ENCODE measurements around the gene CDK3. TPM values are rescaled to one million over a fixed set of nuclear protein-coding genes. Genes with fewer than 3 reads are reported as not detected.
A peak's percentile ranks its signal among the peaks of the same experiment; 100 is the strongest.

Gene CDK3
- total RNA-seq, 1 experiment from 2014 or later: 11.7 TPM

DNA sequence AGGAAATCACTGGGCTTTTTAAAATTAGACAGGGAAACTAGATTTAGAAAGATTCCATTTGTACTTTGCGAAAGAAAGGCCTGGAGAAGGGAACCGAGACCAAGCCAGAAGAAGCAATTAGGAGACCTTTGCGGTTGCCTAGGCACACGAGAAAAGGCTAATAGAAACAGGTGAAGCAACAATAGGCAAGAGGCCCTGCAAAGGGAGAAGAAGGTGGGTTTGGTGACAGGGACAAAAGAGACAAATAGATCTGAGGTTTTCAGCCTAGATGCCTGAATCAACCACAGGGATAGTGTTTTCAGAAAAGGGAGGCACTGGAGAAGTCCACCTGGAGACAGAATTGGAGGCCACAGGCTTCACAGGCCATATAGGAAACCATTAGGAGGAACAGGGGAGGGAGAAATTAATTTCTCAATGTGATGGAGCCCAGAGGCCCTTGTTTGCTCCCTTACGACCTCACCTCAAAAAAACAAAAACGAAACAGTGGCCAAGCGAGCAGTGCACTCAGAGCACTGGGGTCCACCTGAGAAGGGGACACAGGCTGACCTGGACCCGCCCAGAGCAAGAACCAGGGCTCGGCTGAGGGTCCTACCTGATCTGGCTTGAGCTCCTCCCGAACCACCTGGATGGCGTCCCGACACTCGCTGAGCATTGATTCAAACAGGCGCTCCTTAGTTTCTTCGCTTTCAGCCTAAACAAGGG lies 49.3 kb downstream of the CDK3 start:
- H3K36me3 Mint-ChIP-seq (ENCODE audit: insufficient read depth in 1 of 3, low read depth in 3 of 3): peaks cover 42 to 78% (median 73%) of the 10 kb centered on the region in 3 experiments; a peak in 6 of 7 replicates
- peaks cover 3 to 15% of the 10 kb centered on the region in 2 experiments for H3K4me1 Mint-ChIP-seq
- Histone ChIP-seq H3K4me2 (ENCODE audit: insufficient read depth, insufficient read length, low read length) (no peak overlapping the region), H4K20me1 (ENCODE audit: control insufficient read depth, insufficient read depth, insufficient read length) (no peaks in the 10 kb centered on the region), H3K23me2 (ENCODE audit: insufficient read length, low read depth, low read length, poor library complexity, severe bottlenecking) (no peaks in the 10 kb centered on the region), H3K18ac (ENCODE audit: insufficient read length, low read depth, low read length) (no peak overlapping the region), H4K91ac (ENCODE audit: insufficient read length, low read depth, low read length) (no peak overlapping the region), H3K79me2 (ENCODE audit: insufficient read depth, low read length) (no peaks in the 10 kb centered on the region), H3K27ac (ENCODE audit: insufficient read length, low read depth, low read length) (no peak overlapping the region), H3K9ac (ENCODE audit: extremely low read depth, insufficient read length, low read length) (no peak overlapping the region), H2AFZ (ENCODE audit: low read length) (no peak overlapping the region), H3K56ac (ENCODE audit: insufficient read length, low read depth, low read length) (no peak overlapping the region), H3T11ph (ENCODE audit: low read length) (no peak overlapping the region), H3K14ac (ENCODE audit: insufficient read depth, low read length) (no peak overlapping the region), H2BK12ac (ENCODE audit: insufficient read length, low read depth, low read length) (no peak overlapping the region), H3K79me1 (ENCODE audit: insufficient read depth, low read depth, low read length, poor library complexity, severe bottlenecking) (no peaks in the 10 kb centered on the region), H2BK20ac (ENCODE audit: low read depth, low read length, poor library complexity, severe bottlenecking) (no peak overlapping the region), H4K8ac (replicated peaks; ENCODE audit: insufficient read length, low read depth, low read length) (no peak overlapping the region), H3K23ac (ENCODE audit: insufficient read length, low read depth, low read length) (no peak overlapping the region), H2BK120ac (ENCODE audit: low read depth, low read length, poor library complexity, severe bottlenecking) (no peak overlapping the region), H4K5ac (ENCODE audit: insufficient read length, low read depth, low read length) (no peak overlapping the region), H2BK5ac (ENCODE audit: insufficient read length, low read length) (no peak overlapping the region), H2AK5ac (ENCODE audit: insufficient read length, low read length) (no peak overlapping the region), H3K4ac (ENCODE audit: low read depth, low read length) (no peak overlapping the region), H3K4me1 (ENCODE audit: insufficient read depth, low read length) (no peaks in the 10 kb centered on the region), H3K27me3 (ENCODE audit: insufficient read depth, low read length) (no peaks in the 10 kb centered on the region), H2BK15ac (ENCODE audit: low read depth, low read length) (no peak overlapping the region), H3K9me3 (ENCODE audit: control insufficient read depth, low read depth, low read length) (no peaks in the 10 kb centered on the region)
- no CpG with 5 or more reads among the region's 15 CpGs for WGBS (ENCODE audit: extremely low coverage, insufficient read length, low lambda C conversion rate)
- no peaks in the 10 kb centered on the region for H3K27me3 Mint-ChIP-seq (ENCODE audit: low read depth)
- no peak for TF ChIP-seq CTCF (conservative IDR thresholded peaks at IDR 0.05)
- DNase-seq: no peak
- H3K27ac Mint-ChIP-seq: peak overlapping the region in 1 of 3 experiments; percentile 6; a peak in 1 of 7 replicates
- H3K4me3 Mint-ChIP-seq: no peak overlapping the region
- no peaks in the 10 kb centered on the region for H3K9me3 Mint-ChIP-seq

Data from H9 (cell line).